KMS-11 (cell line): Measurements from ENCODE around the gene LRRC75B.
"Not testable (repeated sequence)": the region's sequence is repeated elsewhere in the genome, so short reads cannot be mapped to it uniquely, and the experiment has no call there.

Experiments used
- H2AFZ ChIP-seq: fragments of 200-600 bp; sonication (generic); 2 replicates; pipeline ENCODE4 v1.6.1; 2016; ENCODE audit warnings: antibody characterized with exemption, mixed run types, low read depth
- H3K27ac ChIP-seq: fragments of 200-600 bp; sonication (generic); 2 replicates; pipeline ENCODE4 v1.6.1; 2016; ENCODE audit warnings: mild to moderate bottlenecking, mixed run types
- H3K27me3 ChIP-seq: fragments of 200-600 bp; sonication (generic); 2 replicates; pipeline ENCODE4 v1.6.1; 2017; ENCODE audit warnings: mild to moderate bottlenecking, low read depth, mixed run types, moderate library complexity; ENCODE audit not compliant: insufficient read depth
- H3K36me3 ChIP-seq: fragments of 200-600 bp; sonication (generic); 2 replicates; pipeline ENCODE4 v1.6.1; 2017; ENCODE audit warnings: mild to moderate bottlenecking, mixed run types; ENCODE audit not compliant: insufficient read depth
- H3K4me1 ChIP-seq: fragments of 200-600 bp; sonication (generic); 2 replicates; pipeline ENCODE4 v1.6.1; 2016; ENCODE audit warnings: mild to moderate bottlenecking, low read depth, mixed run types; ENCODE audit not compliant: poor library complexity, severe bottlenecking
- H3K4me2 ChIP-seq: fragments of 200-600 bp; sonication (generic); 2 replicates; pipeline ENCODE4 v1.7.0; 2016; ENCODE audit warnings: mild to moderate bottlenecking, mixed run types
- H3K4me3 ChIP-seq: fragments of 200-600 bp; sonication (generic); IDR thresholded peaks from 2 replicates; pipeline ENCODE4 v1.6.1; 2017; ENCODE audit warnings: low read depth, low read length, mixed read lengths; ENCODE audit not compliant: insufficient read depth
- H3K79me2 ChIP-seq: fragments of 200-600 bp; sonication (generic); 2 replicates; pipeline ENCODE4 v1.6.1; 2016; ENCODE audit warnings: low read depth, mixed run types; ENCODE audit not compliant: insufficient read depth
- H3K9ac ChIP-seq: fragments of 200-600 bp; sonication (generic); 2 replicates; pipeline ENCODE4 v1.6.1; 2016; ENCODE audit warnings: mild to moderate bottlenecking, mixed run types
- H4K20me1 ChIP-seq: fragments of 200-600 bp; sonication (generic); 2 replicates; pipeline ENCODE4 v1.6.1; 2016; ENCODE audit warnings: mild to moderate bottlenecking, mixed run types; ENCODE audit not compliant: insufficient read depth
- TF ChIP-seq, protein P1 (sequence below): fragments of 200-600 bp; sonication (generic); conservative IDR thresholded peaks from 2 replicates; pipeline ENCODE4 v1.6.1; 2017; ENCODE audit warnings: low read depth, mild to moderate bottlenecking, antibody characterized with exemption, low read length, moderate library complexity, mixed read lengths

Gene LRRC75B

DNA sequence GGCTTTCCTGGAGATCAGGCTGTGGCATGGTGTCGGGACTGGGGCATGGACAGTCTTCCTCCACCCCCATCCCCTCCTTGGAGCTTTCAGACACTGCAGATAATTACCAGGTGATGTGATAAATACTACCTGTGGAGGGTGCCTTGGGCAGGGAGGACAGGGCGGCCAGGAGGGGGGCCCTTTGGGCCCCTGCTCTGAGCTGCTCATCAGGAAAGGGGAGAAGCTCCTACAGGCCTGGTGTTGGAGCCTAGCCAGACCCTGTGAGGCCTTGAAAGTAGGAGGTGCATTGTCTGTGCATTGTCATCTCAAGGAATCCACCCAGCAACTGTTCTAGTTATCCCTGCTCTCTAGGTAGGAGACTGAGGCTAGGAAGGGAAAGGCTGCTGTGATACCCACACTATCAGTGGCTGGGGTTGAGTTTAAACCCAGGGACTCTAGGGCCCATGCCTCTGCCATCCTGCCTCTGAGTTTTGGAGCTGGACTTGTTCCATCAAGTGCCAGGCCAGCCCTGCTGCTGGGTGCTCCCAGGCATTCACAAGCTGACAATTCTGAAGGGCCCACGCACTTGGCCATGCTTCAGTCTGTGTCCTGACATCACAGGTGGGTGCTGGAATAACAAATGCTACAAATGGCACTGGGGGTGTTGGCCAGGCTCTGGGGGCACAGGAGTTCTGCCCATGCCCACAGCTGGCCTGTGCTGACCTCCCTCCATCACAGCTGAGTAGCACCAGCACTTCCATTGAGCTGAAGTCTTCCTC is 7.3 kb upstream of the LRRC75B start:
- peaks cover 54% of the 10 kb centered on the region for H3K4me1 ChIP-seq
- H3K4me2 ChIP-seq, result peak overlapping the region; percentile 45; the same call in 1 of the 2 replicates
- not testable (repeated sequence) for H3K79me2 ChIP-seq, H4K20me1 ChIP-seq, H3K27ac ChIP-seq, H3K4me3 ChIP-seq, H3K9ac ChIP-seq, H3K27me3 ChIP-seq, H2AFZ ChIP-seq, H3K36me3 ChIP-seq

DNA sequence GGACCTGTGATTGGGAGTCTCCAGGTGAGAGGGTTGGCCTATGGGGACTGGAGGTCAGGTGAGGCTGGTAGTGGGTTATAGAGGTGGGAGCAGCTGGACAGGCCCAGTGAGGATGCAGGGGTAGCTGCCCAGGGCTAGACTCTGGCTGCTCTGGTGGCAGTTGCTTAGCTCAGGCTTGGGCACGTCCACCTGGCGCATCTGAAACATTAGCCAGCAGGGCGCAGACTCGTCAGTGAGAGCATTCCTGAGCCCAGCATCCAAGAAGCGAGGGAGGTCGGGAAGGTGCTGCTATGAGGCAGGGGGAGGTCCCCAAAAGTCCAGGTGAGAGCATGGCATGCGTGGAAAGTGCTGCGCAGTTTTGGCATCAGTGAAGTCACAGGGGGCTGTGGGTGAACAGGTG is 6.6 kb upstream of the LRRC75B start:
- Histone ChIP-seq H2AFZ (no peak overlapping the region), H3K27ac (no peak overlapping the region), H3K79me2 (no peaks in the 10 kb centered on the region), H3K9ac (no peak overlapping the region), H3K27me3 (no peaks in the 10 kb centered on the region), H3K4me1 (peaks cover 52% of the 10 kb centered on the region), H3K36me3 (no peaks in the 10 kb centered on the region), H4K20me1 (no peaks in the 10 kb centered on the region), H3K4me3 (no peak overlapping the region), H3K4me2 (no peak overlapping the region)
- TF ChIP-seq, protein P1, sequence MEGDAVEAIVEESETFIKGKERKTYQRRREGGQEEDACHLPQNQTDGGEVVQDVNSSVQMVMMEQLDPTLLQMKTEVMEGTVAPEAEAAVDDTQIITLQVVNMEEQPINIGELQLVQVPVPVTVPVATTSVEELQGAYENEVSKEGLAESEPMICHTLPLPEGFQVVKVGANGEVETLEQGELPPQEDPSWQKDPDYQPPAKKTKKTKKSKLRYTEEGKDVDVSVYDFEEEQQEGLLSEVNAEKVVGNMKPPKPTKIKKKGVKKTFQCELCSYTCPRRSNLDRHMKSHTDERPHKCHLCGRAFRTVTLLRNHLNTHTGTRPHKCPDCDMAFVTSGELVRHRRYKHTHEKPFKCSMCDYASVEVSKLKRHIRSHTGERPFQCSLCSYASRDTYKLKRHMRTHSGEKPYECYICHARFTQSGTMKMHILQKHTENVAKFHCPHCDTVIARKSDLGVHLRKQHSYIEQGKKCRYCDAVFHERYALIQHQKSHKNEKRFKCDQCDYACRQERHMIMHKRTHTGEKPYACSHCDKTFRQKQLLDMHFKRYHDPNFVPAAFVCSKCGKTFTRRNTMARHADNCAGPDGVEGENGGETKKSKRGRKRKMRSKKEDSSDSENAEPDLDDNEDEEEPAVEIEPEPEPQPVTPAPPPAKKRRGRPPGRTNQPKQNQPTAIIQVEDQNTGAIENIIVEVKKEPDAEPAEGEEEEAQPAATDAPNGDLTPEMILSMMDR, result no peak

DNA sequence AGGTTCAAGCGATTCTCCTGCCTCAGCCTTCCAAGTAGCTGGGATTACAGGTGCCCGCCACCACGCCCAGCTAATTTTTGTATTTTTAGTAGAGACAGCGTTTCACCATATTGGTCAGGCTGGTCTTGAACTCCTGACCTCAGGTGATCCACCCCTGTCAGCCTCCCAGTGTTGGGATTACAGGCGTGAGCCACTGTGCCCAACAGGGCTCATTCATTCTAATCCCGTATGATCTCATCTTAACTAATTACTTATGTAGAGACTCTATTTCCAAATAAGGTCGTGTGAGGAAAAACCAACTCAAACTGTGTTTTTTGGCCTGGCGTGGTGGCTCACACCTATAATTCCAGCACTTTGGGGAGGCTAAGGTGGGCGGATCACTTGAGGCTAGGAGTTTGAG is 4.2 kb upstream of the LRRC75B start:
- not testable (repeated sequence) for H3K79me2 ChIP-seq, H3K4me3 ChIP-seq, H2AFZ ChIP-seq, H3K9ac ChIP-seq, H3K36me3 ChIP-seq, H3K4me2 ChIP-seq, H4K20me1 ChIP-seq, H3K27me3 ChIP-seq, H3K27ac ChIP-seq
- peaks cover 46% of the 10 kb centered on the region for H3K4me1 ChIP-seq

DNA sequence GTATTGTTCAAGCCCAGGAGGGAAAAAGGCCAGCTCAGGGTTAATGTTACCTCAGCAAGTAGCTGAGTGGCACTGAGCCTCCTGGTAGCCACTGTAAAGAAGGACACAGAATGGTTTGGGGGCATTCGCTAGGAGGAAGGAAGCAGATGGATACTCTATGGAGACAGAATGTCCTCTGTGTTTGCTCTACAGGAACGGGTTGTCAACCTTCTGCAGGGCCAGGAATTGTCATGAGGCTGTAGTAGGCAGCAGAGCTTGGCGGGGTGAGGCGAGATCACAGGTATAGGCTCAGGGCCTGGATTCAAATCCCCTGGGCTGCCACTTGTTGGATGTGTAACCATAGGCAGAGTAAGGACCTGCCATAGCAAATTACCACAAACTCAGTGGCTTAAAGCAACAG is 3.0 kb upstream of the LRRC75B start:
- peaks cover 34% of the 10 kb centered on the region for H3K4me1 ChIP-seq
- H3K27me3 ChIP-seq, result no peaks in the 10 kb centered on the region
- no peak overlapping the region for H3K27ac ChIP-seq
- H3K4me2 ChIP-seq, result no peak overlapping the region
- TF ChIP-seq, protein P1, result no peak
- H3K9ac ChIP-seq, result no peak overlapping the region
- H3K79me2 ChIP-seq, result no peaks in the 10 kb centered on the region
- H2AFZ ChIP-seq, result no peak overlapping the region
- H4K20me1 ChIP-seq, result no peaks in the 10 kb centered on the region
- H3K36me3 ChIP-seq, result no peaks in the 10 kb centered on the region
- no peak overlapping the region for H3K4me3 ChIP-seq

DNA sequence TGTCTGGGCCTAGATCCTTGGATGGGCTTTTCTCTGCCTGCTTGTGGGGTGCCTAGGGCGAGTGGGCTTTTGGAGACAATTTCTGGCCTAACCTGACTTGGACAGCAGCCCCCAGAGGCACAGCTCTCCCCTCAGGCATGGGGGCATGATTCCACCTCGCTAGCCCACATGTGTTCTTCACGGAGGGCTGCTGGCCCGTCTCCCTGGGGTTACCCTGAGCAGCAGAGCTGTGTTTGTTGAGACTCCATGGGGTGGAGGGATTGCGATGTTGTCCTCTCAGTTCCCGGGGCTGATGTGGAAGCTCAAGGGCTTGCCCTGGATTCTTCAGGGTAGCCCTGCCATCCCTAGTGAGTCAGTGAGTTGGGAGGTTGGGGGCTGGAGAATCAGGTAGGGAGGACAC is 2.4 kb upstream of the LRRC75B start:
- Histone ChIP-seq H3K36me3 (no peaks in the 10 kb centered on the region), H4K20me1 (no peaks in the 10 kb centered on the region), H3K27ac (no peak overlapping the region), H3K4me2 (no peak overlapping the region), H2AFZ (no peak overlapping the region), H3K27me3 (no peaks in the 10 kb centered on the region), H3K4me3 (no peak overlapping the region), H3K9ac (no peak overlapping the region), H3K4me1 (peaks cover 27% of the 10 kb centered on the region), H3K79me2 (no peaks in the 10 kb centered on the region)
- TF ChIP-seq, protein P1, result no peak
